ENCODE data around the gene BLNK.

GRCh38 chr10:96319754-96320474 is 48.5 kb upstream of the BLNK start:
- TF ChIP-seq EZH2phosphoT487 (IDR thresholded peaks at IDR 0.05; ENCODE audit: insufficient read depth, low read depth) = no peak
- TF ChIP-seq EZH2 (IDR thresholded peaks at IDR 0.05; ENCODE audit: insufficient read depth, poor library complexity, severe bottlenecking) = no peak

Data from GM23248 (cell line).